WTC11 (cell line): ENCODE data around the gene TMEM119. TPM values are rescaled to one million over a fixed set of nuclear protein-coding genes. Genes with fewer than 3 reads are reported as not detected.

Experiments
- ATAC-seq: fragments of 200-7000 bp; cut with Tn5 transposase; 2 replicates; pipeline ENCODE4 v1.10.0; 2021; ENCODE audit warnings: mild to moderate bottlenecking, moderate library complexity
- Bru-seq: library from RNA; stranded (reverse); fragments of 400-500 nt; gene quantifications from one replicate; lab custom pipeline; 2021; lab: Mats Ljungman, UMichigan
- CTCF ChIA-PET: fragments of 300-600 bp; sonication (Branson Sonifier 250); formaldehyde crosslinking; loops from one replicate; lab custom pipeline; 2021; ENCODE audit warnings: antibody characterized with exemption; lab: Charles Lee
- POLR2A ChIA-PET: fragments of 350-600 bp; sonication (Branson Sonifier 250); formaldehyde crosslinking; loops from one replicate; lab custom pipeline; 2021; ENCODE audit warnings: antibody characterized with exemption; lab: Charles Lee
- DNase-seq: peaks from one replicate; pipeline ENCODE4 v3.0.0; 2021; ENCODE audit warnings: low spot score
- H3K27ac Mint-ChIP-seq: 2 replicates; pipeline ENCODE4 v1.8.0; 2021; ENCODE audit warnings: mixed read lengths
- H3K27me3 Mint-ChIP-seq: 2 replicates; pipeline ENCODE4 v1.8.0; 2021; ENCODE audit warnings: low read depth, mild to moderate bottlenecking, moderate library complexity, mixed read lengths
- H3K36me3 Mint-ChIP-seq: 2 replicates; pipeline ENCODE4 v1.8.0; 2021; ENCODE audit warnings: mixed read lengths
- H3K4me1 Mint-ChIP-seq: 2 replicates; pipeline ENCODE4 v1.8.0; 2022; ENCODE audit warnings: mixed read lengths
- H3K4me3 Mint-ChIP-seq: 2 replicates; pipeline ENCODE4 v1.8.0; 2021; ENCODE audit warnings: mild to moderate bottlenecking, moderate library complexity, mixed read lengths
- H3K9me3 Mint-ChIP-seq: 2 replicates; pipeline ENCODE4 v1.8.0; 2021; ENCODE audit warnings: mixed read lengths
- ATF3 ChIP-seq: sonication (generic); formaldehyde crosslinking; conservative IDR thresholded peaks from 2 replicates; pipeline ENCODE4 v1.8.1; 2022; ENCODE audit warnings: mild to moderate bottlenecking, missing genetic modification reagents
- CREB1 ChIP-seq: sonication (generic); formaldehyde crosslinking; IDR thresholded peaks from 2 replicates; pipeline ENCODE4 v1.8.0; 2023; ENCODE audit warnings: mild to moderate bottlenecking, missing genetic modification reagents
- EMX1 ChIP-seq: fragments of 250-450 bp; sonication (Bioruptor Pico); IDR thresholded peaks from 2 replicates; pipeline ENCODE4 v1.8.0; 2021; ENCODE audit warnings: mild to moderate bottlenecking
- ERG ChIP-seq: fragments of 250-450 bp; sonication (Bioruptor Pico); IDR thresholded peaks from 2 replicates; pipeline ENCODE4 v1.8.0; 2021; ENCODE audit warnings: mild to moderate bottlenecking
- ESRRA ChIP-seq: sonication (generic); formaldehyde crosslinking; IDR thresholded peaks from 2 replicates; pipeline ENCODE4 v1.8.1; 2022; ENCODE audit warnings: mild to moderate bottlenecking, missing genetic modification reagents, borderline replicate concordance
- FOXJ3 ChIP-seq: sonication (generic); formaldehyde crosslinking; IDR thresholded peaks from 2 replicates; pipeline ENCODE4 v1.9.0; 2021; ENCODE audit warnings: missing genetic modification reagents, mild to moderate bottlenecking, borderline replicate concordance
- PRRX2 ChIP-seq: fragments of 250-450 bp; sonication (Bioruptor Pico); IDR thresholded peaks from 2 replicates; pipeline ENCODE4 v1.8.0; 2021; ENCODE audit warnings: mild to moderate bottlenecking
- RELA ChIP-seq: sonication (generic); formaldehyde crosslinking; IDR thresholded peaks from 2 replicates; pipeline ENCODE4 v1.8.1; 2022; ENCODE audit warnings: missing genetic modification reagents, mild to moderate bottlenecking, borderline replicate concordance
- SP1 ChIP-seq: sonication (generic); formaldehyde crosslinking; conservative IDR thresholded peaks from 2 replicates; pipeline ENCODE4 v1.8.1; 2022; ENCODE audit warnings: missing genetic modification reagents
- TP53 ChIP-seq: sonication (generic); formaldehyde crosslinking; IDR thresholded peaks from 2 replicates; pipeline ENCODE4 v1.8.1; 2023; ENCODE audit warnings: mild to moderate bottlenecking, missing genetic modification reagents
- ZBTB21 ChIP-seq: sonication (generic); formaldehyde crosslinking; IDR thresholded peaks from 2 replicates; pipeline ENCODE4 v1.8.1; 2023; ENCODE audit warnings: mild to moderate bottlenecking, missing genetic modification reagents, borderline replicate concordance
- ZNF232 ChIP-seq: sonication (generic); formaldehyde crosslinking; IDR thresholded peaks from 2 replicates; pipeline ENCODE4 v1.8.0; 2022; ENCODE audit warnings: mild to moderate bottlenecking, missing genetic modification reagents
- ZNF263 ChIP-seq: sonication (generic); formaldehyde crosslinking; IDR thresholded peaks from 2 replicates; pipeline ENCODE4 v1.8.1; 2022; ENCODE audit warnings: low read depth, mild to moderate bottlenecking, moderate library complexity, missing genetic modification reagents
- long read RNA-seq, 3 experiments: library from RNA in 1 of 3; library from capped mRNA in 1 of 3; library from polyadenylated mRNA in 1 of 3; unstranded in 2 of 3; stranded (forward) in 1 of 3; transcript quantifications; one replicate each; pipeline ENCODE4 v2.0.0, GENCODE V29; 2021
- total RNA-seq: library from RNA; stranded (reverse); gene quantifications from 3 replicates; pipeline ENCODE4 v1.2.3, GENCODE V29; 2021
- TF ChIP-seq, protein P1 (sequence below): fragments of 250-450 bp; sonication (Bioruptor Pico); conservative IDR thresholded peaks from 2 replicates; pipeline ENCODE4 v1.9.0; 2021; ENCODE audit warnings: mild to moderate bottlenecking
- TF ChIP-seq, protein P2 (sequence below): sonication (generic); formaldehyde crosslinking; IDR thresholded peaks from 2 replicates; pipeline ENCODE4 v1.8.0; 2022; ENCODE audit warnings: mild to moderate bottlenecking, missing genetic modification reagents
- TF ChIP-seq, protein P3 (sequence below): sonication (generic); formaldehyde crosslinking; IDR thresholded peaks from 2 replicates; pipeline ENCODE4 v1.8.1; 2022; ENCODE audit warnings: low read depth, missing genetic modification reagents, borderline replicate concordance

TMEM119 gene, protein sequence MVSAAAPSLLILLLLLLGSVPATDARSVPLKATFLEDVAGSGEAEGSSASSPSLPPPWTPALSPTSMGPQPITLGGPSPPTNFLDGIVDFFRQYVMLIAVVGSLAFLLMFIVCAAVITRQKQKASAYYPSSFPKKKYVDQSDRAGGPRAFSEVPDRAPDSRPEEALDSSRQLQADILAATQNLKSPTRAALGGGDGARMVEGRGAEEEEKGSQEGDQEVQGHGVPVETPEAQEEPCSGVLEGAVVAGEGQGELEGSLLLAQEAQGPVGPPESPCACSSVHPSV
- total RNA-seq = 0.16 to 0.25 TPM (median 0.20 TPM) in 3 replicates
- Bru-seq, nascent RNA = percentile 11 among the genes with signal in this experiment
- long read RNA-seq, experiment 1, partial matches to known transcripts = 0 of 1 reads
- long read RNA-seq, experiment 1, other reads (novel, unspliced or antisense) = 0 of 1 reads
- long read RNA-seq, experiment 2, partial matches to known transcripts = 0 of 1 reads
- long read RNA-seq, experiment 2, other reads (novel, unspliced or antisense) = 1 of 1 reads
- long read RNA-seq, experiment 3 = 0 reads

GRCh38 chr12:108597559-108598471 is at the start of gene TMEM119:
TMEM119 (minus strand) TSS chr12:108598084; CDS start chr12:108592383, 5,701 bp downstream.
- no peak for TF ChIP-seq FOXJ3
- TF ChIP-seq ZNF263 (CRISPR knock-in tag) = peak; percentile 88
- TF ChIP-seq, all 79 proteins: peak for 1

DNA sequence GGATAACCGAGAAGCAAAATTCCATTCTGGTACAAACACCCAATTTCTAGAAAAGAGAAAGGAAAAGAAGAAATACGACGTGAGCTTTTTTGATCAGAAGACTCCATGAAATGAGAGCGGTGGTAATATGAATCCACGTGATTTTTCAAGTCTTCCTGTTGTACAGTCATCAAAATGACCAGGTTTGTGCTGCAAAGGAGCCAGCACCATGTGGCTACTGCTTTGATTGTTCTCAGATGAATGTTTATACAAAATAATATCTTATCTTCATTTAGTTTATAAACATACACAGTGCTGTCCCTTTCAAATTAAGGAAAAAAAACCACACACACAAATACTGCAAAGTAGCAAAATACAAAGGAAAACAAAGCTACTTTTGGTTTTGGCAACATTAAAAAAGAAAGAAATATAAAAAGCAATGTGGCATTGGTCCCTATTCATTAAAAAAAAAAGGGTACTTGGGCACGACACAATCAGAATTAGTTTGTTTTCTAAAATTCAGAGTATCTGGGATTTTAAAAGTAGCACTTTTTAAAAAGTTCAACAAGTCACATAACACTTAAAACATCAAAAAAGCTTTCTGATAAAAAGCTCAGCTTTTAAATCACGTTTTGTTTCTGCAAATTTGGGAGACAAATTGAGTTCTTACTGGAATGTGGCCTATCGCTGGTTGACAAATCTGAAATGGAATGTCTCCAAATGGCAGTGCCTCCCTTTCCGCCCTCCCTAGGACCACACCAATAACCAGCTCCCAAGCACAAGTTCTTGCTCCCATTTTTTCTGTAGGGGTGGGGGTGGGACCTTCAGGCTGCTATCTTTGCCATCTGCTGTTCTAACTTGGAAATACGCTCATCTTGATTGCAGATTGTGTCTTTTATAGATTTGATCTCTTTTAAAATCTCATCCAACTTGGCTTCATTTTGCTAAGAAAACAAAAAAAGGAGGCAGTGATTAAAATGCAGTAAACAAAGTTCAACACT is 49.0 kb upstream of the TMEM119 start:
- ChIA-PET POLR2A (no interaction called here), CTCF (interaction anchor here (0.5 to 1.8 kb wide), 18 partner anchors 9 to 472 kb away, joined by 3 to 11 read pairs (median 4); partner anchors contain the start of gene ISCU)
- DNase-seq (no peak), ATAC-seq (peak; percentile 46; the same call in 1 of the 2 replicates)
- no peaks in the 10 kb centered on the region for H3K27me3 Mint-ChIP-seq
- no peak overlapping the region for H3K27ac Mint-ChIP-seq
- no peak overlapping the region for H3K4me3 Mint-ChIP-seq
- 0 out of 2 replicates have a peak, but pooled peaks cover 6% of the 10 kb centered on the region for H3K4me1 Mint-ChIP-seq
- peaks cover 51% of the 10 kb centered on the region for H3K36me3 Mint-ChIP-seq
- TF ChIP-seq ESRRA (CRISPR knock-in tag) (no peak), ZNF232 (no peak), ERG (no peak), RELA (CRISPR knock-in tag) (no peak), TP53 (CRISPR knock-in tag) (no peak)
- TF ChIP-seq, protein P1, sequence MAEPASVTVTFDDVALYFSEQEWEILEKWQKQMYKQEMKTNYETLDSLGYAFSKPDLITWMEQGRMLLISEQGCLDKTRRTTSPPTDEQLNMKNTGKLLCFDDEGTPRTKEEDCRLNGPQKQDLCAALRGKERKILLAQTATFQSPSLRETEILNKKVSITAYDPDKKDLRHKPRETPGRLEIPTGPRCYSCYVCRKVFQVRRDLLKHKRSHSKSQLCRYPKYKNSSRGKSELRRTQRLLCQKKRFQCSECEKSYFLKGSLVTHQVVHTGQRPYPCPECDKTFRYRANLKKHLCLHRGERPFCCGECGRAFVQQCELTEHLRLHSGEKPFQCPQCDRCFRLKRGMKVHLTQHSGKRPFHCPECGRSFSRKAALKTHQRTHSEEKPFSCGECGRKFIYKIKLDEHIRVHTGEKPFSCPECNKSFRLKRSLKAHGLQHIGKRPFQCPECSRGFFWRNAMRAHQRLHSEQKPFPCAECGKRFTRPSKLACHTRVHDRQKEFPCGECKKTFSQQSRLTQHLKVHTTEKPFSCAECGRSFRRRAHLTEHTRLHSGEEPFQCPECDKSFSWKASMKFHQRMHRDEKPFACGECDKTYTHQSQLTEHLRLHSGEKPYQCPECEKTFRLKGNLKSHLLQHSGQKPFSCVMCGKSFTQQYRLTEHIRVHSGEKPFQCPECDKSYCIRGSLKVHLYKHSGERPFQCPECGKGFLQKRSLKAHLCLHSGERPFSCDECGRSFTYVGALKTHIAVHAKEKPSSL = no peak
- H3K9me3 Mint-ChIP-seq = no peaks in the 10 kb centered on the region

More at GRCh38 chr12:108597559-108598471, at the start of gene TMEM119:
- CTCF ChIA-PET = interaction anchor here (0.6 to 1.6 kb wide), 4 partner anchors 15 to 360 kb away, joined by 3 to 11 read pairs (median 4); no protein-coding TSS in a partner anchor
- no peak for DNase-seq
- Mint-ChIP-seq H3K4me3 (no peak within 1 kb of the TSS), H3K36me3 (no peaks in the 10 kb centered on the region), H3K9me3 (no peaks in the 10 kb centered on the region), H3K4me1 (peaks cover 5% of the 10 kb centered on the region), H3K27me3 (no peaks in the 10 kb centered on the region), H3K27ac (peak within 1 kb of the TSS; percentile 32; the same call in 1 of the 2 replicates)
- POLR2A ChIA-PET = interaction anchor here (1.0 kb wide), 1 partner anchor 35 kb away, joined by 3 read pairs; the partner anchor contains the start of gene ISCU
- peak; percentile 12; the same call in 1 of the 2 replicates for ATAC-seq

DNA sequence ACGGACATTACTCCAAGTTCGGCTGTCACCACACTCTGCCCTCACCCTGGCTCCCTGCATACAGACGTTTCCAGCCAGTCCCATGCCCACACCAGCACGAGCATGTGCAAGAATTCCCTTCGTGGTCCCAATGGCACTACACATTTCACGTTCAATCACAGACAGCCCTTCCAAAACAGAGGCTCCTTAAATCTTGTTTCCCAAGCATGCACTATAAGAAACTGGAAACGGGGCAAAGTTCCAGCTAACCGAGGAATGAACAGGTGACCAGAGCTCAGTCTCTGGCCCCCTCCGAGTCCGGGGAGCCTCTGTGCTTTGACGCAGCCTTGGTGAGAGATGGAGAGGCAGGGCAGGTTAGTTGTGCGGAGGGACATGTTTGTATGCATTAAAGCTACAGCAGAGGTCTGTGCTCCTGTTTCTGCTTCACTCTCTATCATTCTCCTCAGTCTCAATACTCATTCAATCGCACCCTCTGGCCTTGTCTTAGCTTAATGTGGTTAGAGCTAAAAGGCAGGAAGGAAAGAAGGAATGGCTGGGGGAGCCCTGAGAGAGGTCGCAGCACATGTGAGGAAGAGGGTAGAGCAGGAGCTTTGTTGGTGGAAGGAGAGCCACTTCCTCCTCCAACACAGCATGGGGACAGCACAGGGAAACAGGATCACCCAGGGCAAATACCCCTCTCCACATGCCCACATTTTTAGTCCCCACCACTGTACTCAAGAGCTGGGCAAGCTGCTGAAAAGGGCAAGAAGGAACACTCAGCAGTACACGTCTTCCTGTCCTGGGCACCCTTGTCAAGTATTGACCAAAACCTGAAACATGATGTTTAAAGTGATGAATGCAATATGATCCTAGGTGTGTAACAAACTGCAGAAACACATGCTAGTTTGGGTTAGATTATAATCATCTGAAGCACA is 48.1 kb upstream of the TMEM119 start:
- no peak overlapping the region for H3K4me3 Mint-ChIP-seq
- DNase-seq = no peak
- peak overlapping the region; percentile 9; the same call in 1 of the 2 replicates for H3K27ac Mint-ChIP-seq
- H3K36me3 Mint-ChIP-seq = peaks cover 44% of the 10 kb centered on the region
- H3K9me3 Mint-ChIP-seq = no peaks in the 10 kb centered on the region
- POLR2A ChIA-PET = no interaction called here
- no peak for ATAC-seq
- CTCF ChIA-PET = interaction anchor here (1.0 to 1.5 kb wide), 5 partner anchors 20 to 156 kb away, joined by 3 to 8 read pairs (median 5); partner anchors contain the start of gene ISCU
- 0 out of 2 replicates have a peak, but pooled peaks cover 10% of the 10 kb centered on the region for H3K4me1 Mint-ChIP-seq
- no peaks in the 10 kb centered on the region for H3K27me3 Mint-ChIP-seq
- no peak for TF ChIP-seq TP53 (CRISPR knock-in tag)
- TF ChIP-seq ATF3 (CRISPR knock-in tag) = no peak
- TF ChIP-seq, protein P2, sequence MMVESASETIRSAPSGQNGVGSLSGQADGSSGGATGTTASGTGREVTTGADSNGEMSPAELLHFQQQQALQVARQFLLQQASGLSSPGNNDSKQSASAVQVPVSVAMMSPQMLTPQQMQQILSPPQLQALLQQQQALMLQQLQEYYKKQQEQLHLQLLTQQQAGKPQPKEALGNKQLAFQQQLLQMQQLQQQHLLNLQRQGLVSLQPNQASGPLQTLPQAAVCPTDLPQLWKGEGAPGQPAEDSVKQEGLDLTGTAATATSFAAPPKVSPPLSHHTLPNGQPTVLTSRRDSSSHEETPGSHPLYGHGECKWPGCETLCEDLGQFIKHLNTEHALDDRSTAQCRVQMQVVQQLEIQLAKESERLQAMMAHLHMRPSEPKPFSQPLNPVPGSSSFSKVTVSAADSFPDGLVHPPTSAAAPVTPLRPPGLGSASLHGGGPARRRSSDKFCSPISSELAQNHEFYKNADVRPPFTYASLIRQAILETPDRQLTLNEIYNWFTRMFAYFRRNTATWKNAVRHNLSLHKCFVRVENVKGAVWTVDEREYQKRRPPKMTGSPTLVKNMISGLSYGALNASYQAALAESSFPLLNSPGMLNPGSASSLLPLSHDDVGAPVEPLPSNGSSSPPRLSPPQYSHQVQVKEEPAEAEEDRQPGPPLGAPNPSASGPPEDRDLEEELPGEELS (CRISPR knock-in tag) = no peak
- no peak for TF ChIP-seq ZBTB21
- no peak for TF ChIP-seq SP1 (CRISPR knock-in tag)
- TF ChIP-seq CREB1 (CRISPR knock-in tag) = no peak
- TF ChIP-seq, protein P3, sequence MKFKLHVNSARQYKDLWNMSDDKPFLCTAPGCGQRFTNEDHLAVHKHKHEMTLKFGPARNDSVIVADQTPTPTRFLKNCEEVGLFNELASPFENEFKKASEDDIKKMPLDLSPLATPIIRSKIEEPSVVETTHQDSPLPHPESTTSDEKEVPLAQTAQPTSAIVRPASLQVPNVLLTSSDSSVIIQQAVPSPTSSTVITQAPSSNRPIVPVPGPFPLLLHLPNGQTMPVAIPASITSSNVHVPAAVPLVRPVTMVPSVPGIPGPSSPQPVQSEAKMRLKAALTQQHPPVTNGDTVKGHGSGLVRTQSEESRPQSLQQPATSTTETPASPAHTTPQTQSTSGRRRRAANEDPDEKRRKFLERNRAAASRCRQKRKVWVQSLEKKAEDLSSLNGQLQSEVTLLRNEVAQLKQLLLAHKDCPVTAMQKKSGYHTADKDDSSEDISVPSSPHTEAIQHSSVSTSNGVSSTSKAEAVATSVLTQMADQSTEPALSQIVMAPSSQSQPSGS (CRISPR knock-in tag) = no peak
- no peak for TF ChIP-seq PRRX2 (CRISPR knock-in tag)
- no peak for TF ChIP-seq EMX1 (CRISPR knock-in tag)
